ENCODE measurements around the gene AQR. TPM values are rescaled to one million over a fixed set of nuclear protein-coding genes. Genes with fewer than 3 reads are reported as not detected.
"Not testable (repeated sequence)": the region's sequence is repeated elsewhere in the genome, so short reads cannot be mapped to it uniquely, and the experiment has no call there.

AQR gene
- total and polyA plus RNA-seq, 8 donors, result 26.1 to 49.0 (median 43.2) TPM

GRCh38 chr15:34944936-34945335 is 24.6 kb downstream of the AQR start:
- Histone ChIP-seq H3K4me3 (no peak overlapping the region), H3K4me1 (no peaks in the 10 kb centered on the region), H3K36me3 (peaks cover 0 to 55% of the 10 kb centered on the region in 2 donors), H3K9me3 (no peaks in the 10 kb centered on the region), H3K27me3 (no peaks in the 10 kb centered on the region), H3K27ac (no peak overlapping the region)
- intact Hi-C loops (cut with DNase I), result no loop called here
- TF ChIP-seq CTCF (IDR thresholded peaks at IDR 0.05), result no peak
- DNase-seq (no peak), ATAC-seq (no peak)

- DNase-seq (no peak), ATAC-seq (no peak)
- H3K9me3 ChIP-seq, result no peaks in the 10 kb centered on the region
- no peaks in the 10 kb centered on the region for H3K4me1 ChIP-seq
- TF ChIP-seq CTCF (IDR thresholded peaks at IDR 0.05), result no peak
- no peaks in the 10 kb centered on the region for H3K27me3 ChIP-seq
- no peak overlapping the region for H3K4me3 ChIP-seq
- no peak overlapping the region for H3K27ac ChIP-seq
- intact Hi-C loops (cut with DNase I), result no loop called here
- peaks cover 0 to 68% of the 10 kb centered on the region in 2 donors for H3K36me3 ChIP-seq
These were observed 25.8 kb downstream of the AQR start for GRCh38 chr15:34943711-34944110.

DNA sequence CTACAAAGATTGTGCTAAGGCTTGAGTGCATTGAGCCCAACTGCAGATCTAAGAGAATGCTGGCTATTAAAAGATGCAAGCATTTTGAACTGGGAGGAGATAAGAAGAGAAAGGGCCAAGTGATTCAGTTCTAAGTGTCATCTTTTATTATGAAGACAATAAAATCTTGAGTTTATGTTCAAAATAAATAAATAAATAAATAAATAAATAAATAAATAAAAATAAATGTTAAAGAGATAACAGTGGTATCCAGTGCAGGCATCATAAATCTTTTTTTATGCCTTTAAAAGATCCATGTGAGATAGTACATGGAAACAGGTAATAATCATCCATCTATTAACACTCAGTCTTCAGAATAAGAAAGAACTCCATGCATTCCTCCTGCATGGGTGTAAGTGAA is 26.3 kb downstream of the AQR start:
- H3K27me3 ChIP-seq; intact Hi-C loops (cut with DNase I); H3K4me1 ChIP-seq; H3K9me3 ChIP-seq; ATAC-seq; H3K27ac ChIP-seq; DNase-seq; H3K4me3 ChIP-seq: not testable (repeated sequence)
- peaks cover 0 to 72% of the 10 kb centered on the region in 2 donors for H3K36me3 ChIP-seq

- peaks cover 0 to 76% of the 10 kb centered on the region in 2 donors for H3K36me3 ChIP-seq
- H3K9me3 ChIP-seq, result no peaks in the 10 kb centered on the region
- intact Hi-C loops (cut with DNase I), result no loop called here
- DNase-seq, result peak in 2 of 4 donors; percentile 39 to 43
- H3K27me3 ChIP-seq, result no peaks in the 10 kb centered on the region
- no peaks in the 10 kb centered on the region for H3K4me1 ChIP-seq
- peak; percentile 19 for ATAC-seq
- H3K4me3 ChIP-seq, result no peak overlapping the region
- no peak for TF ChIP-seq CTCF (IDR thresholded peaks at IDR 0.05)
- H3K27ac ChIP-seq, result no peak overlapping the region
These were observed 27.2 kb downstream of the AQR start for GRCh38 chr15:34942363-34942762.

- intact Hi-C loops (cut with DNase I), result no loop called here
- Histone ChIP-seq H3K36me3 (peaks cover 0 to 80% of the 10 kb centered on the region in 2 donors), H3K27me3 (no peaks in the 10 kb centered on the region), H3K9me3 (no peaks in the 10 kb centered on the region), H3K27ac (no peak overlapping the region), H3K4me1 (no peaks in the 10 kb centered on the region), H3K4me3 (no peak overlapping the region)
- ATAC-seq, result no peak
- no peak for TF ChIP-seq CTCF (IDR thresholded peaks at IDR 0.05)
- no peak for DNase-seq
These were observed 27.7 kb downstream of the AQR start for GRCh38 chr15:34941831-34942230.

- no peak overlapping the region for H3K4me3 ChIP-seq
- TF ChIP-seq CTCF (IDR thresholded peaks at IDR 0.05), result no peak
- peaks cover 0 to 86% of the 10 kb centered on the region in 2 donors for H3K36me3 ChIP-seq
- intact Hi-C loops (cut with DNase I), result no loop called here
- ATAC-seq, result no peak
- H3K4me1 ChIP-seq, result no peaks in the 10 kb centered on the region
- H3K9me3 ChIP-seq, result no peaks in the 10 kb centered on the region
- no peak for DNase-seq
- H3K27ac ChIP-seq, result no peak overlapping the region
- H3K27me3 ChIP-seq, result no peaks in the 10 kb centered on the region
These were observed 28.3 kb downstream of the AQR start for GRCh38 chr15:34941185-34941698.

All from left lung (tissue), 10 donors.